Activated B cell treated with CpG ODN at 0.5 μM for 24 hours (primary cell): Measurements from ENCODE around the gene ZNF524. TPM values are rescaled to one million over a fixed set of nuclear protein-coding genes. Genes with fewer than 3 reads are reported as not detected.

Experiments used
- ATAC-seq: fragments of 200-7000 bp; cut with Tn5 transposase; one replicate; pipeline ENCODE4 v1.10.0; 2021; ENCODE audit warnings: low read depth, mild to moderate bottlenecking, moderate library complexity
- CTCF ChIA-PET: fragments of 350-600 bp; sonication (Branson Sonifier 250); formaldehyde crosslinking; loops from one replicate; lab custom pipeline; 2021; ENCODE audit warnings: antibody characterized with exemption; lab: Charles Lee
- POLR2A ChIA-PET: fragments of 350-600 bp; sonication (Branson Sonifier 250); formaldehyde crosslinking; loops from one replicate; lab custom pipeline; 2021; ENCODE audit warnings: antibody characterized with exemption; lab: Charles Lee
- DNase-seq: peaks from one replicate; pipeline ENCODE4 v3.0.0; 2022
- H3K27ac Mint-ChIP-seq: one replicate; pipeline ENCODE4 v1.8.0; 2020; ENCODE audit warnings: mixed read lengths
- H3K27me3 Mint-ChIP-seq: one replicate; pipeline ENCODE4 v1.8.0; 2021; ENCODE audit warnings: mixed read lengths
- H3K36me3 Mint-ChIP-seq: one replicate; pipeline ENCODE4 v1.8.0; 2021; ENCODE audit warnings: low read depth, mixed read lengths
- H3K4me1 Mint-ChIP-seq: one replicate; pipeline ENCODE4 v1.8.0; 2021; ENCODE audit warnings: mixed read lengths
- H3K4me3 Mint-ChIP-seq: one replicate; pipeline ENCODE4 v1.8.0; 2020; ENCODE audit warnings: mild to moderate bottlenecking, mixed read lengths
- H3K9me3 Mint-ChIP-seq: one replicate; pipeline ENCODE4 v1.8.0; 2020; ENCODE audit warnings: mixed read lengths
- intact Hi-C: fragments of 100-400 bp; cut with micrococcal nuclease; formaldehyde crosslinking; loops from one replicate; pipeline ENCODE4 v1.15.1; 2024
- total RNA-seq: library from RNA; stranded (reverse); gene quantifications from 2 replicates; pipeline ENCODE4 v1.2.3, GENCODE V29; 2022
- TF ChIP-seq, protein P1 (sequence below): fragments of 200-600 bp; IDR thresholded peaks from one replicate; pipeline ENCODE4 v1.8.0; 2022; ENCODE audit warnings: antibody characterized with exemption, mild to moderate bottlenecking

Gene ZNF524, protein sequence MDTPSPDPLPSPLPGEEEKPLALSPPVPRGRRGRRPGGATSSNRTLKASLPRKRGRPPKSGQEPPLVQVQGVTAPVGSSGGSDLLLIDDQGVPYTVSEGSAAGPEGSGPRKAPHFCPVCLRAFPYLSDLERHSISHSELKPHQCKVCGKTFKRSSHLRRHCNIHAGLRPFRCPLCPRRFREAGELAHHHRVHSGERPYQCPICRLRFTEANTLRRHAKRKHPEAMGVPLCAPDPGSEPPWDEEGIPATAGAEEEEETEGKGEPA
- 12.6 and 16.1 TPM in 2 replicates for total RNA-seq

- Mint-ChIP-seq H3K27me3 (no peaks in the 10 kb centered on the region), H3K36me3 (peaks cover 35% of the 10 kb centered on the region), H3K4me3 (peak within 1 kb of the TSS; percentile 99), H3K27ac (peak within 1 kb of the TSS; percentile 99), H3K4me1 (peaks cover 22% of the 10 kb centered on the region), H3K9me3 (peaks cover 3% of the 10 kb centered on the region)
- ATAC-seq (peak; percentile 53), DNase-seq (peak; percentile 86)
- ChIA-PET CTCF (interaction anchor here (1.1 to 1.7 kb wide), 4 partner anchors 31 to 209 kb away, joined by 3 to 7 read pairs (median 6); no protein-coding TSS in a partner anchor), POLR2A (interaction anchor here (0.5 to 4.5 kb wide), 36 partner anchors 9 to 1485 kb away, joined by 3 to 53 read pairs (median 6); partner anchors contain the start of genes CCDC106, CNOT3, HSPBP1 and ISOC2)
- intact Hi-C loops: loop anchor here (1.0 to 10.0 kb wide), 10 partner anchors 13 to 345 kb away; partner anchors contain the start of genes KMT5C, PPP6R1, RPL28 and ZNF579
- TF ChIP-seq, protein P1, sequence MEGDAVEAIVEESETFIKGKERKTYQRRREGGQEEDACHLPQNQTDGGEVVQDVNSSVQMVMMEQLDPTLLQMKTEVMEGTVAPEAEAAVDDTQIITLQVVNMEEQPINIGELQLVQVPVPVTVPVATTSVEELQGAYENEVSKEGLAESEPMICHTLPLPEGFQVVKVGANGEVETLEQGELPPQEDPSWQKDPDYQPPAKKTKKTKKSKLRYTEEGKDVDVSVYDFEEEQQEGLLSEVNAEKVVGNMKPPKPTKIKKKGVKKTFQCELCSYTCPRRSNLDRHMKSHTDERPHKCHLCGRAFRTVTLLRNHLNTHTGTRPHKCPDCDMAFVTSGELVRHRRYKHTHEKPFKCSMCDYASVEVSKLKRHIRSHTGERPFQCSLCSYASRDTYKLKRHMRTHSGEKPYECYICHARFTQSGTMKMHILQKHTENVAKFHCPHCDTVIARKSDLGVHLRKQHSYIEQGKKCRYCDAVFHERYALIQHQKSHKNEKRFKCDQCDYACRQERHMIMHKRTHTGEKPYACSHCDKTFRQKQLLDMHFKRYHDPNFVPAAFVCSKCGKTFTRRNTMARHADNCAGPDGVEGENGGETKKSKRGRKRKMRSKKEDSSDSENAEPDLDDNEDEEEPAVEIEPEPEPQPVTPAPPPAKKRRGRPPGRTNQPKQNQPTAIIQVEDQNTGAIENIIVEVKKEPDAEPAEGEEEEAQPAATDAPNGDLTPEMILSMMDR: no peak
These were observed at the start of gene ZNF524 for GRCh38 chr19:55599842-55600661. TSS of gene ZNF524 (plus strand) at chr19:55600288. CDS start at chr19:55602113, 1,825 bp downstream.

DNA sequence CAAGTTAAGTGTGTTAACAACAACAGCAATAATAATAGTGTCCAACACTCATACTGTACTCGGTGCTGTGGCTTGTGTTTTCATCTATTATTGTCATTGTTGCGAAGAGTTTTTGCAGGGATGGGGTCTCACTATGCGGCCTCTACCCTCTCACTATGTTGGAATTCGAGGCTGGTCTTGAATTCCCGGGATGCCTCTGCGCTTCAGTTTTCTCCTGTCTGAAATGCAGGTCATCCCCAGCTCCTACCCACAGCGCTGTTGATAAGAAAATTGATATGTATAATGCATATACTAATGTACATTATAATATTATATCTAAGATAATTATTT lies 49.8 kb upstream of the ZNF524 start:
- intact Hi-C loops: no loop called here
- no peaks in the 10 kb centered on the region for H3K9me3 Mint-ChIP-seq
- TF ChIP-seq, protein P1: no peak
- CTCF ChIA-PET: no interaction called here
- DNase-seq (no peak), ATAC-seq (no peak)
- no peaks in the 10 kb centered on the region for H3K36me3 Mint-ChIP-seq
- POLR2A ChIA-PET: no interaction called here
- no peak overlapping the region for H3K4me3 Mint-ChIP-seq
- peaks cover 2% of the 10 kb centered on the region for H3K4me1 Mint-ChIP-seq
- peaks cover 36% of the 10 kb centered on the region for H3K27me3 Mint-ChIP-seq
- no peak overlapping the region for H3K27ac Mint-ChIP-seq

DNA sequence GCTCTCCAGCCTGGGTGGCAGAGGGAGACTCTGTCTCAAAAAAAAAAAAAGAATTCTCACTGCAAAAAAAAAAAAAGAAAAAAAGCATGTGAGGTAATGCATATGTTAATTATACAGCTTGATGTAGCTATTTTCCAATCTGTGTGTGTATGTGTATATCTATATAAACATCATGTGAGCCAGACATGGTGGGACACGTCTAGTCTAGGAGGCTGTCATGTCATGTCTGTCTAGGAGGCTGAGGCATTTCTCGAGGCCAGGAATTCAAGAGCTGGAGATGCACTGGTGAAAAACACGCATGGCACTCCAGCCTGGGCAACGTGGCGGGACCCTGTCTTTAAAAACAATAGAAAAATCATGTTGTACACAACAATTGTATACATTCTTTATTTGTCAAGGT lies 47.9 kb upstream of the ZNF524 start:
- TF ChIP-seq, protein P1: no peak
- ChIA-PET POLR2A (no interaction called here), CTCF (no interaction called here)
- intact Hi-C loops: no loop called here
- H3K27me3 Mint-ChIP-seq: peaks cover 25% of the 10 kb centered on the region
- H3K27ac Mint-ChIP-seq: no peak overlapping the region
- no peaks in the 10 kb centered on the region for H3K36me3 Mint-ChIP-seq
- no peaks in the 10 kb centered on the region for H3K9me3 Mint-ChIP-seq
- H3K4me1 Mint-ChIP-seq: peaks cover 2% of the 10 kb centered on the region
- no peak overlapping the region for H3K4me3 Mint-ChIP-seq
- DNase-seq (no peak), ATAC-seq (no peak)

DNA sequence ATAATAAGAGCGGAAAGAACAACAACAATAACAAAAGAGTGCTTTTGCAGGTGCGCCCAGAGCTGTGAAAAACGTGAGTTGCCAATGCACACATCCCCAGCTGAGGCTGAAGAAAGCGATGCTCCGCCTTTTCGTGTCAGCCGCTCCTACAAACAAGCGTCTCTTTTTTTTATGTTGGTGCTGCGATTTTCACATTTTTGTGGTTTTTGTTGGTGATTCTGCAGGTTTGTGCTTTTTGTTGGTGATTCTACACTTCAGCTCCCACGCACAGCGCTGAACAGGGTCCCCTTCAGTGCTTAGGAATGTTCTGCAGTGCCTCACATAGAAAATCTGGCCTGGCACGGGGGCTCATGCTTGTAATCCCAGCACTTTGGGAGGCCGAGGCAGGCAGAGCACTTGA lies 47.5 kb upstream of the ZNF524 start:
- Mint-ChIP-seq H3K27me3 (peaks cover 20% of the 10 kb centered on the region), H3K4me1 (peaks cover 2% of the 10 kb centered on the region), H3K4me3 (no peak overlapping the region), H3K36me3 (no peaks in the 10 kb centered on the region), H3K27ac (no peak overlapping the region), H3K9me3 (no peaks in the 10 kb centered on the region)
- TF ChIP-seq, protein P1: no peak
- DNase-seq: no peak
- ChIA-PET CTCF (no interaction called here), POLR2A (interaction anchor here (0.7 kb wide), 1 partner anchor 1697 kb away, joined by 4 read pairs; no protein-coding TSS in a partner anchor)
- no peak for ATAC-seq
- intact Hi-C loops: no loop called here
